GM21390 (cell line): ENCODE data around the gene CDKL5.

Experiments used
- ATAC-seq: cut with Tn5 transposase; IDR thresholded peaks from one replicate; pipeline ENCODE4 v1.9.1; 2021; ENCODE audit not compliant: unreplicated experiment

CDKL5 gene

GRCh38 chrX:18687856-18688495 lies 262.6 kb downstream of the CDKL5 start:
- ATAC-seq: no peak

GRCh38 chrX:18691431-18691830 lies 266.0 kb downstream of the CDKL5 start:
- no peak for ATAC-seq

- ATAC-seq: no peak
These were observed 267.1 kb downstream of the CDKL5 start for GRCh38 chrX:18692541-18692940.

GRCh38 chrX:18696653-18697052 lies 271.2 kb downstream of the CDKL5 start:
- no peak for ATAC-seq

- ATAC-seq: no peak
These were observed 273.6 kb downstream of the CDKL5 start for GRCh38 chrX:18698737-18699650.

GRCh38 chrX:18701621-18702361 lies 276.4 kb downstream of the CDKL5 start:
- ATAC-seq: no peak

- no peak for ATAC-seq
These were observed 277.2 kb downstream of the CDKL5 start for GRCh38 chrX:18702362-18703195.
